BLaER1 treated with 17β-estradiol and CSF1 and Interleukin-3, amounts not matched to agents 10 nM and 100 nM (cell line): ENCODE results near the gene MKI67.

Experiments
- H3K27ac ChIP-seq, 11 experiments: shearing (Covaris generic); formaldehyde crosslinking; 2 replicates each; pipeline ENCODE4 v1.8.1; 2022
- H3K27me3 ChIP-seq, 11 experiments: shearing (Covaris generic); formaldehyde crosslinking; 2 replicates each; pipeline ENCODE4 v1.8.1; 2022
- H3K36me3 ChIP-seq, 11 experiments: shearing (Covaris generic); formaldehyde crosslinking; 2 replicates each; pipeline ENCODE4 v1.8.1; 2022
- H3K4me1 ChIP-seq, 10 experiments: shearing (Covaris generic); formaldehyde crosslinking; 2 replicates each; pipeline ENCODE4 v1.8.1; 2022
- H3K4me2 ChIP-seq, 11 experiments: shearing (Covaris generic); formaldehyde crosslinking; 2 replicates each; pipeline ENCODE4 v1.8.1; 2022
- H3K4me3 ChIP-seq, 10 experiments: shearing (Covaris generic); formaldehyde crosslinking; 2 replicates each; pipeline ENCODE4 v1.8.1; 2022
- H3K9ac ChIP-seq, 11 experiments: shearing (Covaris generic); formaldehyde crosslinking; 2 replicates each; pipeline ENCODE4 v1.8.1; 2022
- H3K9me3 ChIP-seq, 11 experiments: shearing (Covaris generic); formaldehyde crosslinking; replicated peaks in 1 of 11; 2 replicates each; pipeline ENCODE4 v1.8.1; 2022
- H4K20me1 ChIP-seq, 11 experiments: shearing (Covaris generic); formaldehyde crosslinking; 2 replicates each; pipeline ENCODE4 v1.8.1; 2022
- Cebpa-rat ChIP-seq, 11 experiments: shearing (Covaris generic); IDR thresholded peaks; 2 replicates each; pipeline ENCODE4 v1.8.1; 2022

MKI67 gene

GRCh38 chr10:128046953-128047290, 79.3 kb downstream of the MKI67 start:
- Histone ChIP-seq H3K36me3 (peaks cover 26 to 42% (median 36%) of the 10 kb centered on the region in 11 experiments), H4K20me1 (peaks cover 0 to 36% (median 22%) of the 10 kb centered on the region in 11 experiments; a peak in 14 of 22 replicates), H3K9me3 (no peaks in the 10 kb centered on the region), H3K9ac (peak overlapping the region; percentile 89 to 95 (median 93); a peak in 21 of 22 replicates), H3K4me3 (peak overlapping the region; percentile 77 to 91 (median 86)), H3K27ac (peak overlapping the region; percentile 54 to 99 (median 93)), H3K4me1 (peaks cover 58 to 80% (median 70%) of the 10 kb centered on the region in 10 experiments), H3K4me2 (peak overlapping the region; percentile 89 to 100 (median 98)), H3K27me3 (no peaks in the 10 kb centered on the region)
- no peak for TF ChIP-seq Cebpa-rat (IDR thresholded peaks at IDR 0.05)
